WTC11 (cell line): Measurements from ENCODE around the gene PCID2. TPM values are rescaled to one million over a fixed set of nuclear protein-coding genes. Genes with fewer than 3 reads are reported as not detected.
A peak's percentile ranks its signal among the peaks of the same experiment; 100 is the strongest.

Experiments
- ATAC-seq: fragments of 200-7000 bp; cut with Tn5 transposase; 2 replicates; pipeline ENCODE4 v1.10.0; 2021; ENCODE audit warnings: mild to moderate bottlenecking, moderate library complexity
- CTCF ChIA-PET: fragments of 300-600 bp; sonication (Branson Sonifier 250); formaldehyde crosslinking; loops from one replicate; lab custom pipeline; 2021; ENCODE audit warnings: antibody characterized with exemption; lab: Charles Lee
- POLR2A ChIA-PET: fragments of 350-600 bp; sonication (Branson Sonifier 250); formaldehyde crosslinking; loops from one replicate; lab custom pipeline; 2021; ENCODE audit warnings: antibody characterized with exemption; lab: Charles Lee
- DNase-seq: peaks from one replicate; pipeline ENCODE4 v3.0.0; 2021; ENCODE audit warnings: low spot score
- H3K27ac Mint-ChIP-seq: 2 replicates; pipeline ENCODE4 v1.8.0; 2021; ENCODE audit warnings: mixed read lengths
- H3K27me3 Mint-ChIP-seq: 2 replicates; pipeline ENCODE4 v1.8.0; 2021; ENCODE audit warnings: low read depth, mild to moderate bottlenecking, moderate library complexity, mixed read lengths
- H3K36me3 Mint-ChIP-seq: 2 replicates; pipeline ENCODE4 v1.8.0; 2021; ENCODE audit warnings: mixed read lengths
- H3K4me1 Mint-ChIP-seq: 2 replicates; pipeline ENCODE4 v1.8.0; 2022; ENCODE audit warnings: mixed read lengths
- H3K4me3 Mint-ChIP-seq: 2 replicates; pipeline ENCODE4 v1.8.0; 2021; ENCODE audit warnings: mild to moderate bottlenecking, moderate library complexity, mixed read lengths
- H3K9me3 Mint-ChIP-seq: 2 replicates; pipeline ENCODE4 v1.8.0; 2021; ENCODE audit warnings: mixed read lengths
- CDX4 ChIP-seq: fragments of 250-450 bp; sonication (Bioruptor Pico); IDR thresholded peaks from 2 replicates; pipeline ENCODE4 v1.9.0; 2021; ENCODE audit warnings: moderate library complexity, mild to moderate bottlenecking, inconsistent platforms, borderline replicate concordance
- ESRRA ChIP-seq: sonication (generic); formaldehyde crosslinking; IDR thresholded peaks from 2 replicates; pipeline ENCODE4 v1.8.1; 2022; ENCODE audit warnings: mild to moderate bottlenecking, missing genetic modification reagents, borderline replicate concordance
- IRF2 ChIP-seq: sonication (generic); formaldehyde crosslinking; IDR thresholded peaks from 2 replicates; pipeline ENCODE4 v1.8.0; 2022; ENCODE audit warnings: low read depth, missing genetic modification reagents, borderline replicate concordance
- NFYB ChIP-seq: sonication (generic); formaldehyde crosslinking; conservative IDR thresholded peaks from 2 replicates; pipeline ENCODE4 v1.8.0; 2022; ENCODE audit warnings: low read depth, missing genetic modification reagents
- OVOL2 ChIP-seq: fragments of 250-450 bp; sonication (Bioruptor Pico); IDR thresholded peaks from 2 replicates; pipeline ENCODE4 v1.9.0; 2021; ENCODE audit warnings: mild to moderate bottlenecking, borderline replicate concordance
- SMAD4 ChIP-seq: sonication (generic); formaldehyde crosslinking; IDR thresholded peaks from 2 replicates; pipeline ENCODE4 v1.8.0; 2022; ENCODE audit warnings: mild to moderate bottlenecking, missing genetic modification reagents
- TEAD4 ChIP-seq: sonication (generic); formaldehyde crosslinking; IDR thresholded peaks from 2 replicates; pipeline ENCODE4 v1.8.0; 2022; ENCODE audit warnings: mild to moderate bottlenecking, missing genetic modification reagents
- TP53 ChIP-seq: sonication (generic); formaldehyde crosslinking; IDR thresholded peaks from 2 replicates; pipeline ENCODE4 v1.8.1; 2023; ENCODE audit warnings: mild to moderate bottlenecking, missing genetic modification reagents
- ZNF532 ChIP-seq: fragments of 250-450 bp; sonication (Bioruptor Pico); IDR thresholded peaks from 2 replicates; pipeline ENCODE4 v1.9.0; 2021; ENCODE audit warnings: mild to moderate bottlenecking, borderline replicate concordance
- total RNA-seq: library from RNA; stranded (reverse); gene quantifications from 3 replicates; pipeline ENCODE4 v1.2.3, GENCODE V29; 2021
- TF ChIP-seq, protein P1 (sequence below): sonication (generic); formaldehyde crosslinking; IDR thresholded peaks from 2 replicates; pipeline ENCODE4 v1.8.1; 2022; ENCODE audit warnings: mild to moderate bottlenecking, missing genetic modification reagents, moderate library complexity, borderline replicate concordance
- TF ChIP-seq, protein P2 (sequence below): fragments of 250-450 bp; sonication (Bioruptor Pico); IDR thresholded peaks from 2 replicates; pipeline ENCODE4 v1.9.0; 2021; ENCODE audit warnings: mild to moderate bottlenecking
- TF ChIP-seq, protein P3 (sequence below): sonication (generic); formaldehyde crosslinking; IDR thresholded peaks from 2 replicates; pipeline ENCODE4 v1.8.0; 2022; ENCODE audit warnings: mild to moderate bottlenecking, missing genetic modification reagents
- TF ChIP-seq, protein P4 (sequence below): sonication (generic); formaldehyde crosslinking; IDR thresholded peaks from 2 replicates; pipeline ENCODE4 v1.8.1; 2022; ENCODE audit warnings: missing genetic modification reagents, borderline replicate concordance
- TF ChIP-seq, protein P5 (sequence below): fragments of 250-450 bp; sonication (Bioruptor Pico); IDR thresholded peaks from 2 replicates; pipeline ENCODE4 v1.8.0; 2021; ENCODE audit warnings: mild to moderate bottlenecking
- TF ChIP-seq, protein P6 (sequence below): sonication (generic); formaldehyde crosslinking; IDR thresholded peaks from 2 replicates; pipeline ENCODE4 v1.8.1; 2023; ENCODE audit warnings: mild to moderate bottlenecking, moderate library complexity, missing genetic modification reagents
- TF ChIP-seq, protein P7 (sequence below): sonication (generic); formaldehyde crosslinking; conservative IDR thresholded peaks from 2 replicates; pipeline ENCODE4 v1.8.1; 2023; ENCODE audit warnings: mild to moderate bottlenecking, low read depth, missing genetic modification reagents, moderate library complexity
- TF ChIP-seq, protein P8 (sequence below): sonication (generic); formaldehyde crosslinking; IDR thresholded peaks from 2 replicates; pipeline ENCODE4 v1.8.1; 2023; ENCODE audit warnings: mild to moderate bottlenecking, missing genetic modification reagents, moderate library complexity

PCID2 gene
- total RNA-seq, 1 experiment from 2014 or later: 69.4 TPM

- TF ChIP-seq TP53 (CRISPR knock-in tag) (no peak), IRF2 (CRISPR knock-in tag) (no peak), SMAD4 (no peak), ESRRA (CRISPR knock-in tag) (no peak), TEAD4 (CRISPR knock-in tag) (no peak), CDX4 (CRISPR knock-in tag) (no peak), OVOL2 (no peak), NFYB (CRISPR knock-in tag) (no peak), ZNF532 (CRISPR knock-in tag) (no peak)
- TF ChIP-seq, protein P1, sequence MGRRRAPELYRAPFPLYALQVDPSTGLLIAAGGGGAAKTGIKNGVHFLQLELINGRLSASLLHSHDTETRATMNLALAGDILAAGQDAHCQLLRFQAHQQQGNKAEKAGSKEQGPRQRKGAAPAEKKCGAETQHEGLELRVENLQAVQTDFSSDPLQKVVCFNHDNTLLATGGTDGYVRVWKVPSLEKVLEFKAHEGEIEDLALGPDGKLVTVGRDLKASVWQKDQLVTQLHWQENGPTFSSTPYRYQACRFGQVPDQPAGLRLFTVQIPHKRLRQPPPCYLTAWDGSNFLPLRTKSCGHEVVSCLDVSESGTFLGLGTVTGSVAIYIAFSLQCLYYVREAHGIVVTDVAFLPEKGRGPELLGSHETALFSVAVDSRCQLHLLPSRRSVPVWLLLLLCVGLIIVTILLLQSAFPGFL (CRISPR knock-in tag): no peak
- TF ChIP-seq, protein P2, sequence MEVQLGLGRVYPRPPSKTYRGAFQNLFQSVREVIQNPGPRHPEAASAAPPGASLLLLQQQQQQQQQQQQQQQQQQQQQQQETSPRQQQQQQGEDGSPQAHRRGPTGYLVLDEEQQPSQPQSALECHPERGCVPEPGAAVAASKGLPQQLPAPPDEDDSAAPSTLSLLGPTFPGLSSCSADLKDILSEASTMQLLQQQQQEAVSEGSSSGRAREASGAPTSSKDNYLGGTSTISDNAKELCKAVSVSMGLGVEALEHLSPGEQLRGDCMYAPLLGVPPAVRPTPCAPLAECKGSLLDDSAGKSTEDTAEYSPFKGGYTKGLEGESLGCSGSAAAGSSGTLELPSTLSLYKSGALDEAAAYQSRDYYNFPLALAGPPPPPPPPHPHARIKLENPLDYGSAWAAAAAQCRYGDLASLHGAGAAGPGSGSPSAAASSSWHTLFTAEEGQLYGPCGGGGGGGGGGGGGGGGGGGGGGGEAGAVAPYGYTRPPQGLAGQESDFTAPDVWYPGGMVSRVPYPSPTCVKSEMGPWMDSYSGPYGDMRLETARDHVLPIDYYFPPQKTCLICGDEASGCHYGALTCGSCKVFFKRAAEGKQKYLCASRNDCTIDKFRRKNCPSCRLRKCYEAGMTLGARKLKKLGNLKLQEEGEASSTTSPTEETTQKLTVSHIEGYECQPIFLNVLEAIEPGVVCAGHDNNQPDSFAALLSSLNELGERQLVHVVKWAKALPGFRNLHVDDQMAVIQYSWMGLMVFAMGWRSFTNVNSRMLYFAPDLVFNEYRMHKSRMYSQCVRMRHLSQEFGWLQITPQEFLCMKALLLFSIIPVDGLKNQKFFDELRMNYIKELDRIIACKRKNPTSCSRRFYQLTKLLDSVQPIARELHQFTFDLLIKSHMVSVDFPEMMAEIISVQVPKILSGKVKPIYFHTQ: no peak
- TF ChIP-seq, protein P3, sequence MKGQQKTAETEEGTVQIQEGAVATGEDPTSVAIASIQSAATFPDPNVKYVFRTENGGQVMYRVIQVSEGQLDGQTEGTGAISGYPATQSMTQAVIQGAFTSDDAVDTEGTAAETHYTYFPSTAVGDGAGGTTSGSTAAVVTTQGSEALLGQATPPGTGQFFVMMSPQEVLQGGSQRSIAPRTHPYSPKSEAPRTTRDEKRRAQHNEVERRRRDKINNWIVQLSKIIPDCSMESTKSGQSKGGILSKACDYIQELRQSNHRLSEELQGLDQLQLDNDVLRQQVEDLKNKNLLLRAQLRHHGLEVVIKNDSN: no peak
- TF ChIP-seq, protein P4, sequence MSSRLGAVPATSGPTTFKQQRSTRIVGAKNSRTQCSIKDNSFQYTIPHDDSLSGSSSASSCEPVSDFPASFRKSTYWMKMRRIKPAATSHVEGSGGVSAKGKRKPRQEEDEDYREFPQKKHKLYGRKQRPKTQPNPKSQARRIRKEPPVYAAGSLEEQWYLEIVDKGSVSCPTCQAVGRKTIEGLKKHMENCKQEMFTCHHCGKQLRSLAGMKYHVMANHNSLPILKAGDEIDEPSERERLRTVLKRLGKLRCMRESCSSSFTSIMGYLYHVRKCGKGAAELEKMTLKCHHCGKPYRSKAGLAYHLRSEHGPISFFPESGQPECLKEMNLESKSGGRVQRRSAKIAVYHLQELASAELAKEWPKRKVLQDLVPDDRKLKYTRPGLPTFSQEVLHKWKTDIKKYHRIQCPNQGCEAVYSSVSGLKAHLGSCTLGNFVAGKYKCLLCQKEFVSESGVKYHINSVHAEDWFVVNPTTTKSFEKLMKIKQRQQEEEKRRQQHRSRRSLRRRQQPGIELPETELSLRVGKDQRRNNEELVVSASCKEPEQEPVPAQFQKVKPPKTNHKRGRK (CRISPR knock-in tag): no peak
- TF ChIP-seq, protein P5, sequence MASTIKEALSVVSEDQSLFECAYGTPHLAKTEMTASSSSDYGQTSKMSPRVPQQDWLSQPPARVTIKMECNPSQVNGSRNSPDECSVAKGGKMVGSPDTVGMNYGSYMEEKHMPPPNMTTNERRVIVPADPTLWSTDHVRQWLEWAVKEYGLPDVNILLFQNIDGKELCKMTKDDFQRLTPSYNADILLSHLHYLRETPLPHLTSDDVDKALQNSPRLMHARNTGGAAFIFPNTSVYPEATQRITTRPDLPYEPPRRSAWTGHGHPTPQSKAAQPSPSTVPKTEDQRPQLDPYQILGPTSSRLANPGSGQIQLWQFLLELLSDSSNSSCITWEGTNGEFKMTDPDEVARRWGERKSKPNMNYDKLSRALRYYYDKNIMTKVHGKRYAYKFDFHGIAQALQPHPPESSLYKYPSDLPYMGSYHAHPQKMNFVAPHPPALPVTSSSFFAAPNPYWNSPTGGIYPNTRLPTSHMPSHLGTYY: no peak
- TF ChIP-seq, protein P6, sequence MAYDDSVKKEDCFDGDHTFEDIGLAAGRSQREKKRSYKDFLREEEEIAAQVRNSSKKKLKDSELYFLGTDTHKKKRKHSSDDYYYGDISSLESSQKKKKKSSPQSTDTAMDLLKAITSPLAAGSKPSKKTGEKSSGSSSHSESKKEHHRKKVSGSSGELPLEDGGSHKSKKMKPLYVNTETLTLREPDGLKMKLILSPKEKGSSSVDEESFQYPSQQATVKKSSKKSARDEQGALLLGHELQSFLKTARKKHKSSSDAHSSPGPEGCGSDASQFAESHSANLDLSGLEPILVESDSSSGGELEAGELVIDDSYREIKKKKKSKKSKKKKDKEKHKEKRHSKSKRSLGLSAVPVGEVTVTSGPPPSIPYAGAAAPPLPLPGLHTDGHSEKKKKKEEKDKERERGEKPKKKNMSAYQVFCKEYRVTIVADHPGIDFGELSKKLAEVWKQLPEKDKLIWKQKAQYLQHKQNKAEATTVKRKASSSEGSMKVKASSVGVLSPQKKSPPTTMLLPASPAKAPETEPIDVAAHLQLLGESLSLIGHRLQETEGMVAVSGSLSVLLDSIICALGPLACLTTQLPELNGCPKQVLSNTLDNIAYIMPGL: no peak
- TF ChIP-seq, protein P7, sequence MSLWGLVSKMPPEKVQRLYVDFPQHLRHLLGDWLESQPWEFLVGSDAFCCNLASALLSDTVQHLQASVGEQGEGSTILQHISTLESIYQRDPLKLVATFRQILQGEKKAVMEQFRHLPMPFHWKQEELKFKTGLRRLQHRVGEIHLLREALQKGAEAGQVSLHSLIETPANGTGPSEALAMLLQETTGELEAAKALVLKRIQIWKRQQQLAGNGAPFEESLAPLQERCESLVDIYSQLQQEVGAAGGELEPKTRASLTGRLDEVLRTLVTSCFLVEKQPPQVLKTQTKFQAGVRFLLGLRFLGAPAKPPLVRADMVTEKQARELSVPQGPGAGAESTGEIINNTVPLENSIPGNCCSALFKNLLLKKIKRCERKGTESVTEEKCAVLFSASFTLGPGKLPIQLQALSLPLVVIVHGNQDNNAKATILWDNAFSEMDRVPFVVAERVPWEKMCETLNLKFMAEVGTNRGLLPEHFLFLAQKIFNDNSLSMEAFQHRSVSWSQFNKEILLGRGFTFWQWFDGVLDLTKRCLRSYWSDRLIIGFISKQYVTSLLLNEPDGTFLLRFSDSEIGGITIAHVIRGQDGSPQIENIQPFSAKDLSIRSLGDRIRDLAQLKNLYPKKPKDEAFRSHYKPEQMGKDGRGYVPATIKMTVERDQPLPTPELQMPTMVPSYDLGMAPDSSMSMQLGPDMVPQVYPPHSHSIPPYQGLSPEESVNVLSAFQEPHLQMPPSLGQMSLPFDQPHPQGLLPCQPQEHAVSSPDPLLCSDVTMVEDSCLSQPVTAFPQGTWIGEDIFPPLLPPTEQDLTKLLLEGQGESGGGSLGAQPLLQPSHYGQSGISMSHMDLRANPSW (CRISPR knock-in tag): no peak
- TF ChIP-seq, protein P8, sequence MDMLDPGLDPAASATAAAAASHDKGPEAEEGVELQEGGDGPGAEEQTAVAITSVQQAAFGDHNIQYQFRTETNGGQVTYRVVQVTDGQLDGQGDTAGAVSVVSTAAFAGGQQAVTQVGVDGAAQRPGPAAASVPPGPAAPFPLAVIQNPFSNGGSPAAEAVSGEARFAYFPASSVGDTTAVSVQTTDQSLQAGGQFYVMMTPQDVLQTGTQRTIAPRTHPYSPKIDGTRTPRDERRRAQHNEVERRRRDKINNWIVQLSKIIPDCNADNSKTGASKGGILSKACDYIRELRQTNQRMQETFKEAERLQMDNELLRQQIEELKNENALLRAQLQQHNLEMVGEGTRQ: no peak
- H3K27ac Mint-ChIP-seq: peak overlapping the region; percentile 52; the same call in 1 of the 2 replicates
- no peak for ATAC-seq
- H3K4me3 Mint-ChIP-seq: no peak overlapping the region
- no peaks in the 10 kb centered on the region for H3K4me1 Mint-ChIP-seq
- ChIA-PET CTCF (no interaction called here), POLR2A (no interaction called here)
- H3K9me3 Mint-ChIP-seq: no peaks in the 10 kb centered on the region
- H3K36me3 Mint-ChIP-seq: peaks cover 75% of the 10 kb centered on the region
- no peak for DNase-seq
- no peaks in the 10 kb centered on the region for H3K27me3 Mint-ChIP-seq
These were observed 14.6 kb upstream of the PCID2 start for GRCh38 chr13:113223070-113223469.
